Fibroblast of pulmonary artery (primary cell): ENCODE measurements around the gene PTGFRN.

Source experiments
- DNase-seq: peaks from one replicate; pipeline ENCODE4 v3.0.0-alpha.2; 2010; ENCODE audit warnings: low read depth
- H3K4me3 ChIP-seq: replicated peaks from 2 replicates; pipeline ENCODE4 v1.5.1; 2011; ENCODE audit warnings: low read depth, mild to moderate bottlenecking, control low read depth, low read length, moderate library complexity
- CTCF ChIP-seq: IDR thresholded peaks from 2 replicates; pipeline ENCODE4 v1.5.1; 2011; ENCODE audit warnings: mild to moderate bottlenecking, control low read depth, low read length, inconsistent platforms; ENCODE audit errors: missing control alignments

Gene PTGFRN

GRCh38 chr1:116910379-116911187 lies 867 bp downstream of the PTGFRN start:
- peak; percentile 34 for DNase-seq
- H3K4me3 ChIP-seq, result peak overlapping the region; percentile 76
- TF ChIP-seq CTCF, result no peak

- no peak for DNase-seq
- peak overlapping the region; percentile 76 for H3K4me3 ChIP-seq
- no peak for TF ChIP-seq CTCF
These were observed 1.5 kb downstream of the PTGFRN start for GRCh38 chr1:116911188-116911553.

- peak; percentile 34 for DNase-seq
- peak overlapping the region; percentile 76 for H3K4me3 ChIP-seq
These were observed 2.2 kb downstream of the PTGFRN start for GRCh38 chr1:116911779-116912469.

GRCh38 chr1:116912846-116913245 lies 3.1 kb downstream of the PTGFRN start:
- H3K4me3 ChIP-seq, result no peak overlapping the region
- no peak for TF ChIP-seq CTCF
- DNase-seq, result no peak

More at GRCh38 chr1:116911779-116912469, 2.2 kb downstream of the PTGFRN start:
- TF ChIP-seq CTCF, result no peak

- DNase-seq, result no peak
- no peak overlapping the region for H3K4me3 ChIP-seq
- TF ChIP-seq CTCF, result no peak
These were observed 4.2 kb downstream of the PTGFRN start for GRCh38 chr1:116913941-116914340.

- DNase-seq, result no peak
- no peak for TF ChIP-seq CTCF
- no peak overlapping the region for H3K4me3 ChIP-seq
These were observed 5.0 kb downstream of the PTGFRN start for GRCh38 chr1:116914667-116915066.
